ENCODE data around the gene C14orf132. TPM values are rescaled to one million over a fixed set of nuclear protein-coding genes. Genes with fewer than 3 reads are reported as not detected.
A peak's percentile ranks its signal among the peaks of the same experiment; 100 is the strongest.

C14orf132 gene
- total and polyA plus RNA-seq, 9 of the 15 experiments (the other 6 are each of a cell fraction or from before 2014, with no cell fraction given) = not detected

DNA sequence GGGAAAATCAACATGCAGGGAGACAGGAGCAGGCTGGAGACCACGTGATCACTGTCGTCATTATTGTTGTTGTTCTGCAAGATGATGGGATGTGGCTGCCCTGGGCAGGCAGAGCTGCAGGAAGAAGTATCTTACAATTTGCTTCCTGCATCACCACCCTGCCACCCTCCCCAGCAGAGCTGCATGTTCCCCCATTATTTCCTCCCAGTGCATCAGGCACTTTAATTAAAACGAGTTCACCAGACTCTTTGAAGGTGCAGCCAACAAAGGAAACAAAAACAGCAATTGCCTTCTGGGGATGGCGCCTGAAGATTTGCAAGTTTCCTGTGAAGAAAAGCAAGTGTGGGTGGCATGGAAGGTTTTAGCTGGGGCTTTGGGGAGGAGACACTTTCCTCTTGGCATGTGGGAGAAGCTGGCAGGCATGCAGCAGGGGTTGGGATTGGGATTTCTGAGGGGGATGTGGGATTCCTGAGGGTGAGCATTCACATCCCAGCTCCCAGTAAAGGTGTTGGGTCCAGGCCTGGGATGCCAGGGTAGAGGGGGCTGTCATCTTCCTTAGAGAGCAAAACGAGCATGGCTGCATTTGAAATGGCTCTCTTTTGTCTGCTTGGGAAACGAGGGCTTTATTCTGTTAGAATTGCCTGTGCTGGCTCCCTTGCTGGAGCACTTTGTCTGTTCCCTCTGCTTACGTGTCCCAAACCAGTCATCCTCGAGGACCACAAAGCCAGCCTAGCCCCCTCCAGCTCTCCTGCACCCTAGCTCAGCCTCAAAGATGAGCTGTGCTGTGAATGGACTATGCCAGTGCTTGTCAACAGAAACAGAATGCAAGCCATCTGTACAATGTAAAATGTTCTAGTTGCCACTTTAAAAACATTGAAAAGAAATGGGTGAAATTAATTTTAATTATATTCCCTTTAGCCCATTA is 11.5 kb upstream of the C14orf132 start:
- Histone ChIP-seq H4K20me1 (replicated peaks; ENCODE audit: control insufficient read depth, insufficient read depth, low read length) (no peaks in the 10 kb centered on the region), H3K9me1 (ENCODE audit: control insufficient read depth, insufficient read depth, low read length) (no peaks in the 10 kb centered on the region), H3K27ac (ENCODE audit: extremely low read depth, low read depth, low read length) (no peak overlapping the region), H2AFZ (ENCODE audit: low read depth, low read length) (no peak overlapping the region), H3K4me3 (no peak overlapping the region), H3K36me3 (ENCODE audit: control insufficient read depth, insufficient read depth, low read length) (no peaks in the 10 kb centered on the region), H3K4me1 (replicated peaks in 1 of 2; ENCODE audit: control insufficient read depth in 2 of 2, insufficient read depth in 2 of 2, low read length in 2 of 2) (no peaks in the 10 kb centered on the region), H3K27me3 (ENCODE audit: control insufficient read depth in 2 of 2, insufficient read depth in 2 of 2, low read length in 2 of 2) (no peaks in the 10 kb centered on the region), H3K9me3 (replicated peaks; ENCODE audit: control insufficient read depth, insufficient read depth, low read depth, low read length) (no peaks in the 10 kb centered on the region), H3K79me2 (ENCODE audit: control insufficient read depth, insufficient read depth, low read length) (no peaks in the 10 kb centered on the region), H3K9ac (ENCODE audit: insufficient read depth in 1 of 2, low read depth in 2 of 2, low read length in 2 of 2) (no peak overlapping the region), H3K4me2 (ENCODE audit: insufficient read depth, low read length) (no peak overlapping the region)
- intact Hi-C loops (cut with micrococcal nuclease) (no loop called here), in situ Hi-C loops (cut with MboI) (no loop called here)
- BruUV-seq (replicated peaks) = no TSS peak
- TF ChIP-seq, protein P1, sequence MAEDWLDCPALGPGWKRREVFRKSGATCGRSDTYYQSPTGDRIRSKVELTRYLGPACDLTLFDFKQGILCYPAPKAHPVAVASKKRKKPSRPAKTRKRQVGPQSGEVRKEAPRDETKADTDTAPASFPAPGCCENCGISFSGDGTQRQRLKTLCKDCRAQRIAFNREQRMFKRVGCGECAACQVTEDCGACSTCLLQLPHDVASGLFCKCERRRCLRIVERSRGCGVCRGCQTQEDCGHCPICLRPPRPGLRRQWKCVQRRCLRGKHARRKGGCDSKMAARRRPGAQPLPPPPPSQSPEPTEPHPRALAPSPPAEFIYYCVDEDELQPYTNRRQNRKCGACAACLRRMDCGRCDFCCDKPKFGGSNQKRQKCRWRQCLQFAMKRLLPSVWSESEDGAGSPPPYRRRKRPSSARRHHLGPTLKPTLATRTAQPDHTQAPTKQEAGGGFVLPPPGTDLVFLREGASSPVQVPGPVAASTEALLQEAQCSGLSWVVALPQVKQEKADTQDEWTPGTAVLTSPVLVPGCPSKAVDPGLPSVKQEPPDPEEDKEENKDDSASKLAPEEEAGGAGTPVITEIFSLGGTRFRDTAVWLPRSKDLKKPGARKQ (CRISPR knock-in tag; IDR thresholded peaks at IDR 0.05) = no peak
- TF ChIP-seq KDM5B (IDR thresholded peaks at IDR 0.05; ENCODE audit: insufficient replicate concordance, low read depth, low read length) (no peak), RAD21 (CRISPR knock-in tag; conservative IDR thresholded peaks at IDR 0.05 in 1 of 2, IDR thresholded peaks at IDR 0.05 in 1 of 2) (no peak), RAD51 (IDR thresholded peaks at IDR 0.05; ENCODE audit: borderline replicate concordance, low read depth) (peak; percentile 18; the same call in 1 of the 2 replicates), PHF20 (IDR thresholded peaks at IDR 0.05; ENCODE audit: partially characterized antibody) (no peak), ZNF436 (CRISPR knock-in tag; IDR thresholded peaks at IDR 0.05) (no peak)
- TF ChIP-seq, protein P2, sequence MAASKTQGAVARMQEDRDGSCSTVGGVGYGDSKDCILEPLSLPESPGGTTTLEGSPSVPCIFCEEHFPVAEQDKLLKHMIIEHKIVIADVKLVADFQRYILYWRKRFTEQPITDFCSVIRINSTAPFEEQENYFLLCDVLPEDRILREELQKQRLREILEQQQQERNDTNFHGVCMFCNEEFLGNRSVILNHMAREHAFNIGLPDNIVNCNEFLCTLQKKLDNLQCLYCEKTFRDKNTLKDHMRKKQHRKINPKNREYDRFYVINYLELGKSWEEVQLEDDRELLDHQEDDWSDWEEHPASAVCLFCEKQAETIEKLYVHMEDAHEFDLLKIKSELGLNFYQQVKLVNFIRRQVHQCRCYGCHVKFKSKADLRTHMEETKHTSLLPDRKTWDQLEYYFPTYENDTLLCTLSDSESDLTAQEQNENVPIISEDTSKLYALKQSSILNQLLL (CRISPR knock-in tag; IDR thresholded peaks at IDR 0.05; ENCODE audit: borderline replicate concordance) = no peak
- TF ChIP-seq, protein P3, sequence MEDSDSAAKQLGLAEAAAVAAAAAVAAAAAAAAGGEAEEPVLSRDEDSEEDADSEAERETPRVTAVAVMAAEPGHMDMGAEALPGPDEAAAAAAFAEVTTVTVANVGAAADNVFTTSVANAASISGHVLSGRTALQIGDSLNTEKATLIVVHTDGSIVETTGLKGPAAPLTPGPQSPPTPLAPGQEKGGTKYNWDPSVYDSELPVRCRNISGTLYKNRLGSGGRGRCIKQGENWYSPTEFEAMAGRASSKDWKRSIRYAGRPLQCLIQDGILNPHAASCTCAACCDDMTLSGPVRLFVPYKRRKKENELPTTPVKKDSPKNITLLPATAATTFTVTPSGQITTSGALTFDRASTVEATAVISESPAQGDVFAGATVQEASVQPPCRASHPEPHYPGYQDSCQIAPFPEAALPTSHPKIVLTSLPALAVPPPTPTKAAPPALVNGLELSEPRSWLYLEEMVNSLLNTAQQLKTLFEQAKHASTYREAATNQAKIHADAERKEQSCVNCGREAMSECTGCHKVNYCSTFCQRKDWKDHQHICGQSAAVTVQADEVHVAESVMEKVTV (CRISPR knock-in tag; IDR thresholded peaks at IDR 0.05) = no peak
- TF ChIP-seq, protein P4, sequence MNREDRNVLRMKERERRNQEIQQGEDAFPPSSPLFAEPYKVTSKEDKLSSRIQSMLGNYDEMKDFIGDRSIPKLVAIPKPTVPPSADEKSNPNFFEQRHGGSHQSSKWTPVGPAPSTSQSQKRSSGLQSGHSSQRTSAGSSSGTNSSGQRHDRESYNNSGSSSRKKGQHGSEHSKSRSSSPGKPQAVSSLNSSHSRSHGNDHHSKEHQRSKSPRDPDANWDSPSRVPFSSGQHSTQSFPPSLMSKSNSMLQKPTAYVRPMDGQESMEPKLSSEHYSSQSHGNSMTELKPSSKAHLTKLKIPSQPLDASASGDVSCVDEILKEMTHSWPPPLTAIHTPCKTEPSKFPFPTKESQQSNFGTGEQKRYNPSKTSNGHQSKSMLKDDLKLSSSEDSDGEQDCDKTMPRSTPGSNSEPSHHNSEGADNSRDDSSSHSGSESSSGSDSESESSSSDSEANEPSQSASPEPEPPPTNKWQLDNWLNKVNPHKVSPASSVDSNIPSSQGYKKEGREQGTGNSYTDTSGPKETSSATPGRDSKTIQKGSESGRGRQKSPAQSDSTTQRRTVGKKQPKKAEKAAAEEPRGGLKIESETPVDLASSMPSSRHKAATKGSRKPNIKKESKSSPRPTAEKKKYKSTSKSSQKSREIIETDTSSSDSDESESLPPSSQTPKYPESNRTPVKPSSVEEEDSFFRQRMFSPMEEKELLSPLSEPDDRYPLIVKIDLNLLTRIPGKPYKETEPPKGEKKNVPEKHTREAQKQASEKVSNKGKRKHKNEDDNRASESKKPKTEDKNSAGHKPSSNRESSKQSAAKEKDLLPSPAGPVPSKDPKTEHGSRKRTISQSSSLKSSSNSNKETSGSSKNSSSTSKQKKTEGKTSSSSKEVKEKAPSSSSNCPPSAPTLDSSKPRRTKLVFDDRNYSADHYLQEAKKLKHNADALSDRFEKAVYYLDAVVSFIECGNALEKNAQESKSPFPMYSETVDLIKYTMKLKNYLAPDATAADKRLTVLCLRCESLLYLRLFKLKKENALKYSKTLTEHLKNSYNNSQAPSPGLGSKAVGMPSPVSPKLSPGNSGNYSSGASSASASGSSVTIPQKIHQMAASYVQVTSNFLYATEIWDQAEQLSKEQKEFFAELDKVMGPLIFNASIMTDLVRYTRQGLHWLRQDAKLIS (CRISPR knock-in tag; IDR thresholded peaks at IDR 0.05) = no peak
- FAIRE-seq = no peak
- ChIA-PET POLR2A (no interaction called here), CTCF (ENCODE audit: low intra/inter-chr PET ratio) (no interaction called here)
- no peak for DNase-seq (ENCODE audit: extremely low read depth in 1 of 4, low spot score in 3 of 4)
- ATAC-seq = no peak
- 0% methylated on average over 8 of the region's 8 CpGs for WGBS (ENCODE audit: insufficient coverage, low coverage, missing lambda C conversion rate)
